NCI-H1417 treated with DMSO at 0.1 percent for 48 hours (cell line): ENCODE results near the gene NGEF.

Source experiments
- DNase-seq: peaks from one replicate; lab custom pipeline; 2025; lab: John Stamatoyannopoulos, UW

The NGEF gene

DNA sequence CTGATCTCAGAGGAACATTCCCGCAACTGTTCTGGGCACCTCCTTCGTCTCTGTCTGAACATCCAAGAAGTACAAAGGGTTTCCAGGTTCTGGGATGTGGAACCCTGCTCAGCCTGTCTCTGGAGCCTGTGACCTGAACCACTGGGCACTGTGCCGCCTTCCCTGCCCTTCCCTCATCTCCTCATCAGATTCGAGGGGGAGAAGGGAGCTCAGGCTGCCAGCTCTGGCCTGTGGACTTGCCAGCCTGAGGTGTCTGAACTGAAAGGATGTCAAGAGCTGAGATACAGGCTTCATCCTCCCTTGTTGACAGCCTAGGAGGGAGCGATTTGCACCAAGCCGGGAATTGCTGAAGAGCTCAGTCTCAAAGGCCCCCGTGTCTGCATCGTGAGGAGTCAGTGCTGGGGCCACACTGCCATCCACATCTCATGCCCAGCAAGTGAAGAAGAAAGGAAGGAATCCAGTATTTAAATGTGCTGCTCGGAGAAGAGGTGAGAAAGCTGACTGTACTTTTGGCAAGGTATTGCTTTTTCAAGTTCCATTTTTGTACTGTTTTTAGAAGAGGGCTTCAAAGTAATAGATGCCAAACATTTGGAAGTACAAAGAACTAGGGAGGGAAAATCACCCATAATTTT, 32.0 kb upstream of the NGEF start:
- DNase-seq = no peak

- no peak for DNase-seq
Observed at GRCh38 chr2:233042549-233042948, 29.5 kb upstream of the NGEF start.

DNA sequence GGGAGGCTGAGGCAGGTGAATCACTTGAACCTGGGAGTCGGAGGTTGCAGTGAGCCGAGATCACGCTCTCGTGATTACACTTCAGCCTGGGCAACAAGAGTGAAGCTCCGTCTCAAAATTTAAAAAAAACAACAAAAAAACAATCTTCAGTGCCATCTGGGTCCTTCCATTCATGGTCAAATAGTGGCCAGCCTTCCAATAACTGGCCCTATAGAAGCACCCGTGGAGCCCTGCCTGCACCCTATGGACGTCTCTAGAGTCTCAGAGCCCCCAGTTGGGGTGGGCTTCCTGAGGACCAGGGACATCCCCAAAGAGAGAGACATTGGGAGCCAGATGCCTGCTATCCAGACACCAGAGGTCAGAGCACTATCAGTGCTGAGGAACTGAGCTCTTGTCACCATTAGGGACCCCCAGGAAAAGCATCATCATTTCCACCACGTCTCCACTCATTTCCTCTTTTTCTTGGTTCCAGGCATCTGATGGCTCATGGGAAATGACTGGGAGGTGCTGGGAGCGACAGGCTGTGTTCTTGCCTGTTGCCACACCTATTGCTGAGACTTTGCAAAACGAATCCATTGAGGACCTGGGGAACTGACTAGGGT, 28.8 kb upstream of the NGEF start:
- no peak for DNase-seq

- DNase-seq = no peak
Observed at GRCh38 chr2:233040571-233040970, 27.5 kb upstream of the NGEF start.

- no peak for DNase-seq
Observed at GRCh38 chr2:233039846-233040530, 26.9 kb upstream of the NGEF start.

- no peak for DNase-seq
Observed at GRCh38 chr2:233039212-233039845, 26.3 kb upstream of the NGEF start.

DNA sequence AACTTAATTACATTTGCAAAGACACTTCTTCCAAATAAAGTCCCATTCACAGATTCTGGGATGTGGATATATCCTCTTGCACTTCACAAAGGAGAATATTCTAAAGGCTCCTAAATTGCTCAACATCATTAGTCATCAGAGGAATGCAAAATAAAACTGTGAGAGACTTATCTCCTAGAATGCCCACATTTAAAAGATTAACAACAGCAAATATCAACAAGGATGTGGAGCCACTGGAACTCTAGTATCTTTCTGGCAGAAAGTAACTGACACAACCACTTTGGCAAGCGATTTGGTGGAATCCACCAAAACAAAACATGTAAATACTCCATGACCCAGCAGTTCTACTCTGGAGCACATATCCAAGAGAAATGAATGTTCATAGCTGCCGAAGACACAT, 24.0 kb upstream of the NGEF start:
- no peak for DNase-seq

DNA sequence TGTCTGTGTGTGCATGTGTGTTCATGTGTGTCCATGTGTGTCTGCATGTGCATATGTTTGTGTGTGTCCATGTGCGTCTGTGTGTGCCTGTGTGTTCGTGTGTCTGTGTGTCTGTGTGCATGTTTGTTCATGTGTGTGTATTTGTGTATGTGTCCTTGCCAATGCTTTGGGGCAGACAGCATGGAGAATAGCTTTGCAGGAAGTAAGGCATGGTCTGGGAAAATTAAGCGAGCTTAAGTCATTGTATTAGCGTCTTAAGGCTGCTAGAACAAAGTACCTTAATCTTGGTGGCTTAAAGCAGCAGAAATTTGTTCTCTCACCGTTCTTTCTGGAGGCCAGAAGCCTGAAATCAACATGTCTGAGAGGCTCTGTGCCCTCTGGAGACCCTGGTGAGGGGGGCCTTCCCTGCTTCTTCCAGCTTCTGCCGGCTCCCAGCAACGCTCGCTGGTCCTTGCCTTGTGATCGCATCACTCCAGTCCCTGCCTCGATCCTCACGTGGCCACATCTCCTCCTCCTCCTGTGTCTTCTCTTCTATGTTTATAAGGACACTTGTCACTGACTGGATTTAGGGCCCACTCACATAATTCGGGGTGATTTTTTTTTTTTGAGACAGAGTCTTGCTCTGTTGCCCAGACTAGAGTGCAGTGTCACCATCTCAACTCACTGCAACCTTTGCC, 23.2 kb upstream of the NGEF start:
- no peak for DNase-seq

GRCh38 chr2:233035426-233036161, 22.5 kb upstream of the NGEF start:
- no peak for DNase-seq

- DNase-seq = no peak
Observed at GRCh38 chr2:233034091-233034882, 21.2 kb upstream of the NGEF start.

- DNase-seq = no peak
Observed at GRCh38 chr2:233033672-233034071, 20.6 kb upstream of the NGEF start.

- DNase-seq = no peak
Observed at GRCh38 chr2:233032551-233033320, 19.7 kb upstream of the NGEF start, which contains the start of gene NEU2. TSS of gene NEU2 (plus strand) at chr2:233032672. CDS start at chr2:233032672, 0 bp downstream.

DNA sequence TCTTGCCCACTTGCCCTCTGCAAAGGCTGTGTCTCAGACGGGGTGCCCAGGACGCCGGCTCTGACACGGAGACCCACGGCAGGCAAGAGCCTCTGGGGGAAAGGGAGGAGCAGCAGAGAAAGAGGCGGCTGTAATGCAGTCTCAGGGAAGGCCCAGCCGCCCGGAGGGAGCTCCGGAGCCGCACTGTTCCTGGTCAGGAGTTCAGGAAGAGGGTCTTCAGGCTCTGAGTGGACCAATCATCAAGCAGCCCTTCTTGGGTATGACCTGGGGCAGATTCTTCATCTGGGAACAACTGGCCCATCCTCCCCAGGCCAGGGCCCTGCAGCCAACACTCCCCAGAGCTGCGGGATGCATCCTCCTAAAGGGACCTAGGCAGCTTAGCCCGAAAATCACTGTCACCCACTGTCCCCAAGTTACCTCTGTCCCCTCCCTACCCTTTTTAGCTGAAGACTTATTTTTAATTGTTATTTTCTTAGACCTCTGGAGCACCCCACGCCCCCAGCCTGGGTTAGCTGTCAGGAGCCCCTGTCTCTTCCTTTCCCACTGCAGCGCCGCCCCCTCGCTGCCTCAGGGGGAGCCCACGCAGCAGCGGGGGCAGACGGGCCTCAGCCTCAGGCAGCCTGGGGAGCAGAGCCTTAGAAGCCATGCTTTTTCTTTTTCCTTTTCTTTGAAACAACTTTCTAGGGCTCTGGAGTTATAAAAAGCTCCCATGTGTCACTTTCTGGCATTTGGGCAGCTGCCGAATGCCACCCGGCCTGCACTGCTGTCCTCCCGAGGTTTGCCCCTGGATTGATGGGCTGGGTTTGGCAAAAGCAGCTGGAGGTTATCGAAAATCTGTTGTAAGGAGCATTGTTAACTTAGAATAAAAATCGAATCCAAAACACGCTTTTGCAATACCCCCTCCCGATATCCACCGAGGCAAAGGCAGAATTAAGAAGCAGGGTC, 18.8 kb upstream of the NGEF start:
- DNase-seq = no peak

- no peak for DNase-seq
Observed at GRCh38 chr2:233029321-233029720, 16.3 kb upstream of the NGEF start.

- DNase-seq = no peak
Observed at GRCh38 chr2:233026198-233026813, 13.2 kb upstream of the NGEF start.

- no peak for DNase-seq
Observed at GRCh38 chr2:233025706-233026105, 12.7 kb upstream of the NGEF start.

GRCh38 chr2:233023761-233024410, 10.8 kb upstream of the NGEF start:
- DNase-seq = no peak
